ENCODE data around the gene TBCEL.

TBCEL gene

DNA sequence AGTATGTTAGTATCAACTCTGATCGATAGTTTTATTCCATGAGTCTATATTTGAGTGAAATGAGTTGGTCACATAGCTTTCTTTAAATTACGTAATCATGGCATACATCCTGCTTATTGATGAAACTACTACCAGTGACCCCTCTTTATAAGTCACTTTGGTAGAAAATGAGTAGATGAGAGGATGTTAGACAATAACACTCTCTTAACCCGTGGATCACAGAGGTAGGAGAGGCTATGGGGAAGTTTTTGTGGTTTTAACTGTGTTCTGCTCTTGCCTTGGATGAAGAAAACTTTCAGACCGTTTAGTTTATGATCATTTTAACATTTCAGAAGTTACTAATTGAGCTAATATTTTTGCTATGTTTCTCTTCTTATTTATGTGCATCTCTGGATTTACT, 34.0 kb downstream of the TBCEL start:
- H3K4me3 ChIP-seq (replicated peaks in 1 of 2; ENCODE audit: low read depth in 2 of 2, low read length in 2 of 2): no peak overlapping the region
- TF ChIP-seq, protein P1, sequence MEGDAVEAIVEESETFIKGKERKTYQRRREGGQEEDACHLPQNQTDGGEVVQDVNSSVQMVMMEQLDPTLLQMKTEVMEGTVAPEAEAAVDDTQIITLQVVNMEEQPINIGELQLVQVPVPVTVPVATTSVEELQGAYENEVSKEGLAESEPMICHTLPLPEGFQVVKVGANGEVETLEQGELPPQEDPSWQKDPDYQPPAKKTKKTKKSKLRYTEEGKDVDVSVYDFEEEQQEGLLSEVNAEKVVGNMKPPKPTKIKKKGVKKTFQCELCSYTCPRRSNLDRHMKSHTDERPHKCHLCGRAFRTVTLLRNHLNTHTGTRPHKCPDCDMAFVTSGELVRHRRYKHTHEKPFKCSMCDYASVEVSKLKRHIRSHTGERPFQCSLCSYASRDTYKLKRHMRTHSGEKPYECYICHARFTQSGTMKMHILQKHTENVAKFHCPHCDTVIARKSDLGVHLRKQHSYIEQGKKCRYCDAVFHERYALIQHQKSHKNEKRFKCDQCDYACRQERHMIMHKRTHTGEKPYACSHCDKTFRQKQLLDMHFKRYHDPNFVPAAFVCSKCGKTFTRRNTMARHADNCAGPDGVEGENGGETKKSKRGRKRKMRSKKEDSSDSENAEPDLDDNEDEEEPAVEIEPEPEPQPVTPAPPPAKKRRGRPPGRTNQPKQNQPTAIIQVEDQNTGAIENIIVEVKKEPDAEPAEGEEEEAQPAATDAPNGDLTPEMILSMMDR (IDR thresholded peaks at IDR 0.05; ENCODE audit: low read depth, low read length): no peak
- no peak for DNase-seq (ENCODE audit: low read depth in 2 of 2)

DNA sequence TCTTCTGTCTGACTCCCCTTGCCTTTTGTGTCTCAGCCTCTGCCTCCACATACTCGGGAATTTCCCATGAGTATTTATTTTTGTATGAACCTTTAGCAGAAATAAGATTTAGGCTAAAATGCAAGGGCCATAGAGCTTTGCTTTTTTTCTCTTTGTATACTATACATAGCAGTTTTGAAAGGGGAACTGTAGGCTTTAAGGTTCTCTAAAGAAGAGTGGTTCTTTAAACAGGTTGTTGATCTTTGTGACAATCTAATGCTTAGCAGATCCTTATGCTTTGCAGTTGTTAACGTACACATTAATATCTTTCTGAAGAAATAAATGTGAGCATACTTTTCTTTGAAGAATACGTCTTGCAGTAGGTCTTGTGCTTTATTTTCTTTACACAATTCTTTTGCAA, 35.0 kb downstream of the TBCEL start:
- no peak for DNase-seq (ENCODE audit: low read depth in 2 of 2)
- no peak overlapping the region for H3K4me3 ChIP-seq (replicated peaks in 1 of 2; ENCODE audit: low read depth in 2 of 2, low read length in 2 of 2)
- TF ChIP-seq, protein P1 (IDR thresholded peaks at IDR 0.05; ENCODE audit: low read depth, low read length): no peak

DNA sequence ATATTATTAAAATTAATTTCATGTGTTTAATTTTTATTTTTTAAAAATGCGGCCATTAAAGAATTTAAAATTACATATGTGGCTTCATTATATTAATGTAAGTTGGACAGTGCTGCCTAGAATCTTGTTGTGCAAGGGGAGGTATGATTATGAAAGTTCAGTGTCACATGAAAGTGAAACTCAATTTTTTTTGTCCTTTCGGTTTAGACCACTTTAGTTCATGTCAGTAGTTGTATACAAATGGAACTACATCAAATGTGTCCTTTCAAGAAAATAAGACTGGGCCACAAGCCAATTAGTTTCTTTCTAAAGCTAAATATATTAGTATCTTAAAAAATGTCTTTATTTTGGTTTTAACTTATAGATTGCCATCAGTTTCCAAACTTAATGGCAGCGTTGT, 35.7 kb downstream of the TBCEL start:
- DNase-seq (ENCODE audit: low read depth in 2 of 2): no peak
- TF ChIP-seq, protein P1 (IDR thresholded peaks at IDR 0.05; ENCODE audit: low read depth, low read length): no peak

DNA sequence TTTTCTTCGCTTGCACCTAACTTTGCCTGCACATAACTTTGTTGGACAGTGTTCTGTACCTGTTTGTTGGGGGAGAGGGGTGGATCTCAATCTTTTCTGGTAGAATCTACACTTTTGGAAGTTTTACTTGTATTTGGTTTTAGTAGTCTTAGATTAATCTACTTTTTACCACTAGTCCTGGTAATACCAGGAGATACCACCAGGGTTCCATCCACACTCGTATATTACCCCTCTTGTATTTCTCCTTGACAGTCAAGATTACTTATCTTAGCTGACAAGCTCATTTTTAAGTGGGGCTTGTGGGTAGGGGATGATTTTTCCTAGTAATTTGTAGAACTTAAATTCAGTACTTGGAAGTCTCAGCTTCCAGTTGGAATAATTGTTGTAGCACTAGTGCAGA, 39.8 kb downstream of the TBCEL start:
- DNase-seq (ENCODE audit: low read depth in 2 of 2): peak in 1 of 2 donors; percentile 18
- TF ChIP-seq, protein P1 (IDR thresholded peaks at IDR 0.05; ENCODE audit: low read depth, low read length): peak; percentile 47
- H3K4me3 ChIP-seq (replicated peaks in 1 of 2; ENCODE audit: low read depth in 2 of 2, low read length in 2 of 2): no peak overlapping the region

More for the DNA sequence above, 35.7 kb downstream of the TBCEL start:
- H3K4me3 ChIP-seq (replicated peaks in 1 of 2; ENCODE audit: low read depth in 2 of 2, low read length in 2 of 2): no peak overlapping the region

DNA sequence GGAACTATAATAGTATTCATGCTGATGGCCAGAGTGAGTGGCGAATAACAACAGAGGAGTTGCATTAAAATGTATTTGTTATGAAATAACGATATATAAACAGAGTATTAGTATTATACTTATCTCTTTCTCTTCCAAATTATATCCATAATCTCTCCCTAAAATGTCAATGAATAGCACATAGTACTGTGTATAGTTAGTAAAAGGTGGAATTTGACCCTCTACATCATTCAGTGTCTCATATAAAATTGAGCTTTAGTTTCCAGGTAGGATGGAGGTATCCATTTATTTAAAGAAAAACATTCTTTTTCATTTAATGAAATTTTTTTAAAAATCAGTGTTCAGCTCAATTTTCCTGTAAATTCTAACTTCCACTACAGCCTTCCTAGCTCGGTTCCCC, 42.7 kb downstream of the TBCEL start:
- no peak for DNase-seq (ENCODE audit: low read depth in 2 of 2)
- TF ChIP-seq, protein P1 (IDR thresholded peaks at IDR 0.05; ENCODE audit: low read depth, low read length): no peak
- no peak overlapping the region for H3K4me3 ChIP-seq (replicated peaks in 1 of 2; ENCODE audit: low read depth in 2 of 2, low read length in 2 of 2)

DNA sequence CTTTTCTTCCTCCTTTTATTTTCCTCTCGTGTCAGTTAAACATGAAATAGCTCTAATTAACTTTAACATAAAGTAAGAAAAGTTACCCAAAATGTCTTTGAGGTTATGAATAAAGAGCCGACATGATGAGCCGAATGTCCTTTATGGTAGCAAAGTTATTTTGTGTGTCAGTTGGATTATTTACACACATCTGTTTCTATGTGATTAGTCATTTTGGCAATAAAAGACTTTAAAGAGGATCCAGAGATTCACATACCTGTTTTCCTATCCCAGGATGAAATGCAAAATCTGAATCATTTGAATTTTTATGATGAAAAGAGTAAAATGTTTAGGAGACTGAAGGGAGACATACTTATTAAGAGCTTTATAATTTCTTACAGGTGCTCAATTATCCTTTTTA, 43.1 kb downstream of the TBCEL start:
- DNase-seq (ENCODE audit: low read depth in 2 of 2): no peak
- no peak overlapping the region for H3K4me3 ChIP-seq (replicated peaks in 1 of 2; ENCODE audit: low read depth in 2 of 2, low read length in 2 of 2)
- TF ChIP-seq, protein P1 (IDR thresholded peaks at IDR 0.05; ENCODE audit: low read depth, low read length): no peak

DNA sequence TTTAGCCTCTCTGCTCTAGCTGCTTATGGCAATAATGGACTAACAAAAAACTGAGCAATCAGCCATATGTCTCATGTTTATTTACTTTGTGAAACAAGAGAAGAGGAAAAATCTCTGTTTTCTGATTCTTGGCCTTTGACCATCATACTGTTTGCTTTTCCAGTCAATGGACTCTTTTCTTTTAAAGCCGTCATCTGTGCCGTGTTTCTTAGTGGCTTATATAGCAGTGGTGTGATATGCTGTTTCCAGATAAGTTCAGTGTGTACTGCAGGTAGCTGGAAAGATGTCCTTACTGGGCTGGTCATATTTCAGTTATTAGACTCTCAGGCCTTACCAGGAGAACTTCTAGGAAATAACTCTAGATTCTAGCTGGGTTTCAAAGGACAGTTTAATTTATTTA, 43.6 kb downstream of the TBCEL start:
- DNase-seq (ENCODE audit: low read depth in 2 of 2): no peak
- TF ChIP-seq, protein P1 (IDR thresholded peaks at IDR 0.05; ENCODE audit: low read depth, low read length): no peak

More for the DNA sequence above, 43.6 kb downstream of the TBCEL start:
- H3K4me3 ChIP-seq (replicated peaks in 1 of 2; ENCODE audit: low read depth in 2 of 2, low read length in 2 of 2): no peak overlapping the region

Measured in cardiac fibroblast (primary cell).